GM23248 (cell line): ENCODE measurements around the gene TGFB3.

ENCODE experiments used
- EZH2 ChIP-seq: fragments of 200-600 bp; sonication (generic); IDR thresholded peaks from 2 replicates; pipeline ENCODE4 v1.6.1; 2018; ENCODE audit warnings: antibody characterized with exemption, mild to moderate bottlenecking; ENCODE audit not compliant: insufficient read depth, poor library complexity, severe bottlenecking
- EZH2phosphoT487 ChIP-seq: fragments of 200-600 bp; sonication (generic); IDR thresholded peaks from 2 replicates; pipeline ENCODE4 v1.6.1; 2018; ENCODE audit warnings: antibody characterized with exemption, moderate library complexity, mild to moderate bottlenecking, low read depth; ENCODE audit not compliant: insufficient read depth

DNA sequence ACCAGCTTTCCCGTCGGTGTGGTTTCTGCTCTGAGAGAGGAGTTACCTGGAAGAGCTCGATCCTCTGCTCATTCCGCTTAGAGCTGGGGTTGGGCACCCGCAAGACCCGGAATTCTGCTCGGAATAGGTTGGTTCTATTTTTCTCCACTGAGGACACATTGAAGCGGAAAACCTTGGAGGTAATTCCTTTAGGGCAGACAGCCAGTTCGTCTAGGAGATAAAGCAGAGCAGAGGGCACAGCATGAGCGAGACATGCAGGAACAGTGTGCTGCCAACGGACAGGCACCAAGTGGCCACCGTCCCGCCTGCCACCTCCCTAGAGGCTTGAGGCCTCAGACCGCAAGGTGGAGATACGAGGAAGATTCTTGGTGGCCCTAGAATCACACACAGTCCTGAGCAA lies 10.3 kb downstream of the TGFB3 start:
- TF ChIP-seq EZH2phosphoT487 (no peak), EZH2 (no peak)
